Left kidney (tissue), 2 donors: ENCODE data around the gene AGAP1. TPM values are rescaled to one million over a fixed set of nuclear protein-coding genes. Genes with fewer than 3 reads are reported as not detected.
"Not testable (repeated sequence)": the region's sequence is repeated elsewhere in the genome, so short reads cannot be mapped to it uniquely, and the experiment has no call there.

Experiments
- DNase-seq: peaks from one replicate; pipeline ENCODE4 v3.0.0-alpha.2; 2013
- polyA plus RNA-seq: library from polyadenylated mRNA; unstranded; fragments of 120-200 nt; gene quantifications from one replicate; pipeline ENCODE4 v1.2.1, GENCODE V29; 2013; ENCODE audit not compliant: insufficient read length

Gene AGAP1
- polyA plus RNA-seq, 1 donor = 21.2 TPM

DNA sequence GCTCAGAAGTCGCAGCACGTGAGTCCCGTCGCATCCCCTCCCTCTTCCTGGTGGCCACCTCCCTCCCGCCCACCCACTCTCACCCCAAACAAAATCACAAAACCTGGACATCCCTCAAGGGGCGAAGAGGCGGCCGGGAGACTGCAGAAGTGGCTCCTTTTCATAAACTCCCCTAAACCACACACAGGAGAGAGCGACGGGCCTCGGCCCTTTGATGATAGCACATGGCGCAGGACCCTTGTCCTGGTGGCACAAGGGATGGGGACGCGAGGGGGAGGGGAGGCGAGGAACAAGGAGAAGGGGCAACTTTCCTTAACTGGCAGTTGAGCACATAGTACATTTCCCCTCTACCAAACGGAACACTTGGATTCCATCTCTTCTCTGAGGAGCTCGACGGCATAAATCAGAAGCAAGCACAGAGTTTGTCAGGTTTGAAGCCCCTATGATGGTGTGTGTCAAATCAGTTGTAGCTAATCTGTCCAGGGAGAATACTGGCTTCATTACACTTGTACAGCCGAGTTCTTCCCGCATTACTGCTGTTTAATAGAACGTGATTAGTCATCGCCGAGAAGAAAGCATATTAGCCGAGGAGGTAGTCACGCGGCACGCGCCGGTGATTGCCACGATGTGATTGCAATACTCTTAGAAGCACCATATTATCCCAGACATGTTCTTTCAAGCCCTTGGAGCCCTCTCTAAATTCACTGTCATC, 630.5 kb downstream of the AGAP1 start:
- DNase-seq = no peak

DNA sequence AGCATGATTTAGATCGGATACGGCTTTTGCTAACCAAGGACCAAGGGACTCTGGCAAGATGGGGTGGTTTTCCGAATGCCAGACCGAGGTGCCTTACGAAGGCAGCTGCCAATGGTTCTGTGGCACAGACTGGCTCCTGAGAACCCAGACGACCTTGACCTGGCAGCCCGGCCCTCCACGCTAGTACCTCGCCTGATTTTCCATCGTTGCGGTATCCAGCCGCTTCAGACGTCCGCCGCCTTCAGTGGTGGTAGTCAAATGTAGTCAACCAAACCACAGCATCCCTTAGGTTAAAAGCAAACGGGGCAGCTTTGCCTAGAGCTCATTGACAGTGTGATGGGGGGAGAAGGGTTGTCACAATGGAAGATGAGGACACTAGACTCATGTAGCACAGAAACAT, 631.7 kb downstream of the AGAP1 start:
- no peak for DNase-seq

DNA sequence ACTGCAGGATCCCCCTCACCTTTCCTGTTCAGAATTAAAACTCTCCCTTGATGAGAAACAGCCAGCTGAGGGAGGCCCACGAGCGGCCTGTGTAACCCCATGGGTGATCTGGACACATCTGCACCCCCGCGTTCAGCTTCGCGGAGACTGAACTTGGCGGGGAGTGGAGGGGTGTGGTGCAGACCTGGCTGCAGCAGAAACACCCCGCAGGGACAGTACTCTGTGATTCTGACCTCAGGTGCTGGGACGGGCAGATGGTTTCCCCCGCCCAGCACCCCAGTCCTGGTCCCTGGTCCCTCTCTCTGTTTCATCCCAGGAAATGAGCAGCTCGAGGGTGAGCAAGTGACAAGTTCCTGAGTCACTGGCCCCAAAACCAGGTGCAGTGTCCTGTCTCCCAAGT, 633.2 kb downstream of the AGAP1 start:
- no peak for DNase-seq

DNA sequence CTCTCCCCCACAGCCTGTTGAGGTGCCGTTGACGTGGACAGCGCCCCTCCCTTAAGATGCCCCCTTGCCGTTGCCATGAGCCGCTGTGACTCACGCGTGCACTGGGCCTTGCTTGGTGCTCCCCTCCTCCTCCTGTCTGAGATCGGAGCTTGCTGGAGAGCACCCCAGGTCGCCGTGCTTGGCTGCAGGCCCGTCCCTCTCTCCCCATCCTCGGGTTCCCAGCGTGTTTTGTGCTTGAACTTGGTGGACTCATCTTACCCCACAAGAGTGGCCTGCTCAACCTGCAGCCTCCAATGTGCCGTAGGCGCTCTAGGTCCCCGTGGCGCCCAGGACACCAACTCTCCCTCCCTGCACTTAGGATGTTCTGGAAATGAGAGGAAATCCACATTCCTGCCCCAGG, 634.5 kb downstream of the AGAP1 start:
- DNase-seq = no peak

DNA sequence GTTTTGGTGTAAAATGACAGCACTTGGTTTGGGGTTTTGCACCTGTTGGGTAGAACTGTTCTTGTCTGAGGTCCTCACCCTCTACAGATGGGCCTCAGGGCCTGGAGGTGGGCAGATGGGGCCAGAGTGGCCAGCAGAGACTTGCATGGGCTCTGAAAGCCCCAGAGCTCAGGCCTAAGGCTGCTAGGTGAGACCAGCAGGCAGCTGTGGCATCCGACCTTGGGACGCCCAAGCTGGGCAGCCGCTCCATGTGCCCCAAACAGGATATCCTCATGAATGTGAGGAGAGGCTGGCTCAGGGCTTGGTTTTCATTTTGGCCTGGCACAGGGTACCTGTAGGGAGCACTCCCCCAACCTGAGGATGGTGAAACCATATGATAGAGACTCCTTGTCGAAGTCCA, 636.1 kb downstream of the AGAP1 start:
- DNase-seq = no peak

DNA sequence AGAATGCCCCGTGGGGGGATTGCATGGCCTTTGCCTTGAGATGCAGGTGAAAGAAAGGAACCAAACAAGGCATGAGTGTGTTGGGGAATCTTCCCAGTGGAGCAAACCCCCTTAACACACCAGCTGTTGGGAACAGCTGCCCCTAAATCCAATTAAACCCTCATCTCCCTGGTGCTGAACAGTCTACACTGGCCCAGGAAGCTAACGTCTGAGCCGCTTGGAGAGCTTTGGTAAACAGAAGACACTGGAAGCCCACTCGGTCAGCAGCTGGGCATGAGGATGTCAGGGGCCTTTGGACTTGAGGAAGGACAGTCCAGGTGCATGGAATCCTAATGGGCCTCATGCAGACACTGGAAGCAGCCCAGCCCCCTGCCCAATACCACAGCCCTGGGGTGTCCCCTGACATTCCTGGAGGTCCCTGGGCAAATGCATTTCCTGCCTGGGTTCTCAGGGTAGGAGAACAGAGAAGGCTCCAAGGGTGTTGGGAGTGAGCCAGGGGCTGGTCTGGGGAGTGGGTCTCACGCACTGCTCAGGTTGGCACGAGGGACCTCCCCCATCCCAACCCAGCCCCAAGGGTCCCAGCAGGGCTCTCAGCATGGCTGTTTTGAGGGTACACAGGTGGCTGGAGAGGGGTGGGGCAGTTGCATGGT, 636.6 kb downstream of the AGAP1 start:
- DNase-seq = no peak

DNA sequence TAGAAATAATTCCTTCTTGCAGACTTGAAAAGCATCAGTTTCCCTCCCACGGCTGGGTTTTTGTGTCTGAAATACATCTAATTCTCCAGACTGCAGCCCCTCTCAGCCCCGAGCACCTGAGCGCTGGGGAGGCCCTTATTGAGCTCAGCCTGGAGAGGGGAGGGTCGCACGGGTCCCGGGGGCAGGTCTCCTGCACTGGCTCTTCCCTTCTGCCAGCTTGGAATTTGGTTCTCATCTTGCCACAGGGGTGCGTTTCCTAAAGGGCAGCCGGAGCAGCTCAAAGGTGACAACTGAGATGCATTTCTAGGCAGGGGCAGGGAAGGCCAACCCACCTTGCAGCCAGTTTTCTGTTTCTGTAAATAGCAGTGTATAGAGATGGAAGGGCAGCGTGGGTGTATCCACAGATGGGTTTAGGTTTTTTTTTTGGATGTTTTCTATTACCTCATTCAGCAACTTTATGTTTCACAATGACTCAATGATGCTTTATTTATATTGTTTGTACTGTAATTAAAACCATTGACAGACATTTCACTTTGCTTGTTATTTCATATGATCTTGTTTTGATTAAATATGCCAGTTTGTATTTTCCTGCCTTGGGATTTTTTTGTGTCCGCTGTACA, 637.3 kb downstream of the AGAP1 start:
- DNase-seq = no peak

DNA sequence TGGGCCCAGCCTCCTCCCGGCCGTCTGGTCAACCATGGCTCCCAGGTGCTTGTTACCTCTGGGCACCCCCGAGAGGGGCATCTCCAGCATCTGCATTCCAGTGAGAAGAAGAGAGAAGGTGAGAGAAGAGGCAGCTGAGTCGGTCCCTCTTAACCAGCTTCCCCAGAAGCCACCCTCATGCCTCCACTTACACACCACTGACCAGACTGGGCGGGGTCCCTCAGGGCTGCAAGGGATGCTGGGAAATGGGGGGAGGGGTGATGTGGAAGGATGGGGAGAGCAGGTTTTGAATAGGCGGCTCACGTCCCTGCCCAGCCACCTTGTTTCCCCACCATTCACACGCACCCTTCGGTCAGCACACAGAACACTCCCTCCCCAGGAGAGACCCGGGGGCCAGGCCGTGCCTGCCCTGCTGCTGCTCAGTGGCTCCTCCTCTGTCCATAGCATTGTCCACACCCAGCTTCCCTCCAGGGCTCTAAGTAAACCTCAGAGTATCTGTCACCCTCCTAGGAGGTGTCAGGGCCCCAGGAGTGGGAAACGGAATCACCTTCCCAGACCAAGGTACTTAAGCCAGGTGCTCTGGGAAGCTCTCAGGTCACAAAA, 639.7 kb downstream of the AGAP1 start:
- no peak for DNase-seq

DNA sequence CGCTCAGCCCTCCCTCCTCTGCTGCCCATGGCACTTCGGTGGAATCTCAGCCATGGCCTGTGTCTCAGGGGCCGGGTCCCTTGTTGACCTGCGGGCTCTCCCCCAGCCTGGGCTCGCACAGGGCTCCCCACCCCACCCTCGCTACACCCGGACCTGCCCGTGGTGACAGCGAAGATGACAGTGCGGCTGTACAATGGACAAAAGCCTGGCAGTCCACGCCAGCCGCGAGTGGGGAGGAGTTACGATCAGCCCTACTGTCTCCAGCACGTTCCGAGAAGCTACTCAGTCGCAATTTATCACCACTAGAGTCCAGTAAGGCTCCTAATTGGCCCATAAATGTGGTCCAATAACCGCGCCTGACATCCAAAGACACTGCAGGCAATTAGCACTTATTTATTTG, 642.7 kb downstream of the AGAP1 start:
- no peak for DNase-seq

DNA sequence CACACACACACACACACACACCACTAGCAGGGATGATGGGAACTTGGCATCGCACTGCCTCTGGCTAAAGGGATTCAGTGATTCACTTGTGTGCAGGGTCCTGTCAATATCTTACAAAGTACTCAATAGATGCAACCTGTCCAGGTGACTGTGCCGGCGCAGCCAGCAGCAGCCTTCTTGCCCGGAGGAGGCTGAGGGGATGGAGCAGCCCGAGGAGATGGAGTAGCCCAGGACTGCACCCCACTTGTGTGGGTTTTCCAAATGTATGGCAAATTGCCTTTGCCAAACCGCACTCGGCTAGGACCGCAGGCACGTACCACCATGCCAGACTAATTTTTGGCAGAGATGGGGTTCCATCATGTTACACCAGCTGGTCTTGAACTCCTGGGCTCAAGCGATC, 643.2 kb downstream of the AGAP1 start:
- DNase-seq = no peak

DNA sequence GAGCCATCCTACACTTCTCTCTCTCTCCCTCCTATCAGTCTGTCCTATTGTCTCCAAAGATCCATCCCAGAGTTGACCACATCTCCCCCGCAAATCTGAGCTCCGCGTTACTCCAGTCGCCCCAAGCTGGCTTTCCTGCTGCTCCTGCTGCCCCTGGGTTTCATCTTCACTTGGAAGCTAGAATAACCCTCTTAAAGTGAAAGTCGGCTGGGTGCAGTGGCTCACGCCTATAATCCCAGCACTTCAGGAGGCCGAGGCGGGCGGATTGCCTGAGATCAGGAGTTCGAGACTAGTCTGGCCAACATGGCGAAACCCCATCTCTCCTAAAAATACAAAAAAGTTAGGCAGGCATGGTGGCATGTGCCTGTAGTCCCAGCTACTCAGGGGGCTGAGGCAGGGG, 647.8 kb downstream of the AGAP1 start:
- not testable (repeated sequence) for DNase-seq

DNA sequence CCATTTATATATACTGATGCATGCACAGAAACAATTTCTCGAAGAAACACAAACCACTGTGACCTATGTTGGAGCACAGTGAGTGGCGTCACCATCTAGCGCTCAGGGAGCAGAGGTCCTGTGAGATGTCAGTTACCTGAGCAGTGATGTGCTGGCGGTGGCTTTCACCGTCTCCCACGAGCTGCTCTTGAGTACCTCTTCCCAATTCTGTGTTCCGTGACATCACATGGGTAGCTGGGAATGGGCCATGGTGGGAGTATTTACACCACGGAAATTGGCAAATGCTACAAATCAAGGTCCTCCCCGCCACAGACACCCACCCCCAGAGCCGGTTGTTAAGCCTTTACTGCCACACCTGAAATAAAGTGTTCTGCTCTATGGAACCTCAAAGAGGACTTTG, 650.0 kb downstream of the AGAP1 start:
- no peak for DNase-seq

DNA sequence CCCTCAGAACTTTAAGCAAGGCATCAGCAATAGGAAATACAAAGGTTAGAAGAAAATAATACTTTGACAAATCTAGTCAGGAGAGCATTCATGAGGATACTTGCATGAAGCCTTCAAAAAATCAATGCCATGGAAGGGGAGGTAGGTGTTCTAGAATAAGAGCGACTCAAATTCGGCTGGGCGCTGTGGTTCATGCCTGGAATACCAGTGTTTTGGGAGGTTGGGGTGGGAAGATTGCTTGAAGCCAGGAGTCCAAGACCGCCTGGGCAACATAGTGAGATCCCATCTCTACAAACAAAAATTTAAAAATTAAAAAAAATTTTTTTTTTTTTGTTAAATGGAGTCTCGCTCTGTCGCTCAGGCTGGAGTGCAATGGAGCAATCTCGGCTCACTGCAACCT, 652.6 kb downstream of the AGAP1 start:
- no peak for DNase-seq

DNA sequence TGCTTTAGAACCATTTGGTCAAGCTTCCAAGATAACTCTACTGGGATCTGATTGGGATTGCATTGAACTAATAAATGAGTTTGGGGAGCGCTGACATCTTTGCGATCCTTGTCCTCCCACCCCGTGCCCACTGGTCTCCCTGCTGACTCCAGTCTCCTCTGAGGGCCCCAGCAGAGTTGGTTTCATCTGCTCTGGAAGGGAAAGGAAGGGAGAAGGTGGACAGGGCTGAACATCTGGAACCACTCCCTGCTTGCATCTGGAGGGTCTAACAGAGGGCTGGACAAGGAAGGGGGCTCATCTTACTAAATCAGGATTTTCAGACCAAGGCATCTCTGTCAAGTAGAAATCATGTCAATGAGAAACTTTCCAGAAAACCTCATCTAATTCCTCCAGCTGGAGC, 661.6 kb downstream of the AGAP1 start:
- DNase-seq = no peak

DNA sequence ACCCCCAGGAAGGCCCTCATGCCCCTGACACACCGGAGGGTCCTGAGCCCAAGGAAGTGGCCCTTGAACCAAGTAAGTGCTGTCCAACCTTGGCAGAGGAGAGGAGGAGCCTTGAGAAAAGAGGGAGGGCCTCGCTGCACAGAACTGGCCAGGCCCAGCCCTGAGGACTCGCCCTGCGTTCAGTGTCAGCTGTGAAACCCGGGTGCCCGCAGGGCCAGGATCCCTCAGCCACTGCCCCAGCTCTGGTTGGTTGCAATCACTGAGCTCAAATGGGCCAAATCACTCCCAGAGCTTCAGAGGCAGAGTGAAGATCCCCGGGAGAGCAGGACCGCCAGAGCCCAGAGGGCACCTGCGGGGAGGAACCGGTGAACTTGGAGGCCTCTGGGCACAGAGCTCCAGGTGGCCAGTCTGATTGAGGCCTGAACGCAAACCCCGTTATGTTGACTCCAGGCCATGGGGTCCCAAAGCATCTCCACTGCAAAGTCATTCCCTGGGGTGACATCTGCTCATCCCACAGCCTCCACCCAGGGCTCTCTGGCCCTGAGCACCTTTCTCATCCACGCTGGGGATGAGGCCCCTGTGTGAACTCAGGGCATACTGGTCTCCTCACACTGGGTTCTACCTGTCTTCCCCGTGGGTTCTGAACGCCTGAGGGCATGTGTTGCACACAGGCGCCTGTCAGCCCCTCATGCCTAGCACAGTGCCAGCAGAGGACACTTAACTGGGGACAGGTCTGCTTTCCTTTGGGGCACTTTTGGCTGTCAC, 662.4 kb downstream of the AGAP1 start:
- DNase-seq = no peak

DNA sequence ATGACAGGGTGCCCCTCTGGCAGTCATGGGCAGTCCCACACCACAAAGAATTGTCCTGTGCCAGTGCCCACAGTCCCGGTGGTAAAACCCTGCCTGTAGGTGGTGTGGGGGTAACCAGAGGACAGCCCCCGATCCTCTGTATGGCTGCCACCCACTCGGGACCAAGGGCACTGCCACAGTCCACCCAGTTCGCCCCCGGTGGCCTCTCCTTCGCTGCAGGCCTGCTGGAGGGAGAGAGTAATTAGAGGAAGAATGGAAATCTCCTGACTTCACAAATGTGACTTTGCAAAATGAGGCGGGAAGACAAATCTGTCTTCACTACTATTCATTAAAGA, 663.0 kb downstream of the AGAP1 start:
- no peak for DNase-seq

DNA sequence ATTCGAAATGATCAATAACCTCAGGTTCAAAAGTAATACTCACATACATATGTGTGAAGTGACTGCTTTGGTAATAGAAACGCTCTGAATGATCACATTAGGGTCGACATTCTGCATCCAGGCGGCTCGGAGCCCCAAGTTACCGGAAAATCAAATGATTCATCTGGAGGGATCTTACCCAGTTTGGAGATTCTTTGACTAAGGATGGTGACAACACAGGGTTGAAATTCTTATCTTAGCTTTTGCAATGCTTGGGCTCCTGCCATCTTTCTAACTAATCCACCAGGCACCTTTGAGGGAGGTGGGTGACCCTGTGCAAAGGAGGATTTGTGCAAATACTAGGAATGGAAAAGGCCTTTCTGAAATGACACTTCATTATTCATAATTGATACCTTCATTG, 663.5 kb downstream of the AGAP1 start:
- DNase-seq = no peak

DNA sequence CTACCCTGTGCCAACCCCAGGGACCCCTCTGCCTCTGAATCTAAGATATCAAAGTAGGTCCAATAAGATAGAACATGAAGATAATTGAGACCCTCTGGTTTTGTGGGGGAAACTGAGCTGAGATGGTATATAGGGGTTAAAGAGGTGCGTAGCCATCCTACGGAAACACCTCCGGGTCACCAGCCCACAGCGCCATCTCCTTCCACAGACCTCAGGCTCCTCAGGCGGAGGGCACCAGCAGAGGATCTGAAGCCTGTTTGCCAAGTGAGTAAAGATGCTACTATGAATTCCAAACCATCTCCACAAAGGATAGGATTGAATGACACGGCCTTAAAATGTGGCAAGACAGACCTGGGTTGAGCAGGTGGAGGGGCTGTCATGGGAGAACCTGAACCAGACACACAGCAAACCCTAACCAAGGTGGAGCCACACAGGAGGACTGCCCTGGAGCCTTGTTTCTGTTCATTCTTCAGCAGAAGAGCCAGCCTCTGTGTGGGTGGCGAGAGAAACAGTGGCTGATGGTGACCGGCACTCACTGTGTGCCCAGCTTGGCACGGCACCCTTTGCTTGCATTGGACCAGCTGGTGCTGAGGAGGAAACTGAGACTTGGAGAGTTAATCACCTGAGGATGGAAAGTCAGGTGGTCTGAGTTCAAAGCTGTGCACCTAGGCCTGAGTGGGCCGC, 664.1 kb downstream of the AGAP1 start:
- DNase-seq = no peak

DNA sequence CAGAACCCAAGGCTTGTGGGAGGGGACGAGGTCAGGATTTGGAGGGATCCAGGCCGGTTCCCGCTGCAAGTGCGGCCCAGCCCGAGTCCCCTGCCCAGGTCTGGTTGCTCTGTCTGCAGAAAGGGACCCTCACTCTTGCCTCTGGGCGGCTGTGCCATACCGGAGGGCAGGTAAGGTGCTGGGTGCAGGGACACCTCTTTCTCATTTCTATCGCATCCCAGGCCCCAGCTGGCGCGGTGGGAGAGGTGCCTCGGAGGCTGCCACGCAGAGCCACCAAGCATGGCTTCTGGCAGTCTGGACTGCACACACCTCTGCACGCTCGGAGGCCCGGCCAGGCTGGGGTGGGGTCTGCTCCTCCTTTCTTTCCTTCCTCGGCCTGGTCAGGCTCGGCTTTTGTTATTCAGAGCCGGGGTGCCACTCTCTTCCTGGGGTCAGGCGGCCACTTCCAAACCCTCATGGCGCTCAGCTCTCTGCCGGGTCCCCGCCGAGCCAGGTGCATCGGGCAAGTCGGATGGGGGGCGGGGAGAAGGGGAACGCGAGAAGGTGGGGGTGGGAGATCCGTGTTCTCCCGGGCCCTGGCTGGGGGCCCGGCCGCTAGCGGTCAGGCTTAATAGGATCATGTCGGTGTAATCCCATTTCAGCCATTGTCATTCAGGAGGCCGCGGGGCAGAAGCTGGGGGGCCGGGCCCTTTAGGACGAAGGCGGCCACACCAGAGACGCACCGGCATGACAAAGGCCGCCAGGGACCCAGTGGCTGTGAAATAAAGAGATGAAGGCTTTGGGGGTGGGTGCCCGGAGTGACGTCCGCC, 665.3 kb downstream of the AGAP1 start:
- DNase-seq = no peak

DNA sequence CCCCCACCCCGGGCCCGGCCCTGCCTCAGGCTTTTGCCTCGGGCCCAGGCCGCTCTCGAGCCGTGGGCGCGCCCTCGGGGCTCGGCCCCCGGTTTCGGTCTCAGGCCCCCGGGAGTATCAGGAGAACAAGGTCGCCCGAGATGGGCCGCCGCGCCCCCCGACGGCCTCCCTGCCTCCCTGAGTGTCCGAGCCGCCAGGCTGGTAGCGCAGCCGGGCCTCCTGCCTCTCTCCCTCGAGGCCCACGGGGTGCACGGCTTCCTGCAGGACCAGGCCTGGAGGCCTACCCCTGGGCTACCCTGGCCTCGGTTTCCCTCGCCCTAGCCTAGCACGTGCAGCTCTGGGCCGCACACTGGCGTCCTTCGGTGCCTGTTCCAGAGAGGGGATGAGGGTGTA, 665.9 kb downstream of the AGAP1 start:
- DNase-seq = no peak

DNA sequence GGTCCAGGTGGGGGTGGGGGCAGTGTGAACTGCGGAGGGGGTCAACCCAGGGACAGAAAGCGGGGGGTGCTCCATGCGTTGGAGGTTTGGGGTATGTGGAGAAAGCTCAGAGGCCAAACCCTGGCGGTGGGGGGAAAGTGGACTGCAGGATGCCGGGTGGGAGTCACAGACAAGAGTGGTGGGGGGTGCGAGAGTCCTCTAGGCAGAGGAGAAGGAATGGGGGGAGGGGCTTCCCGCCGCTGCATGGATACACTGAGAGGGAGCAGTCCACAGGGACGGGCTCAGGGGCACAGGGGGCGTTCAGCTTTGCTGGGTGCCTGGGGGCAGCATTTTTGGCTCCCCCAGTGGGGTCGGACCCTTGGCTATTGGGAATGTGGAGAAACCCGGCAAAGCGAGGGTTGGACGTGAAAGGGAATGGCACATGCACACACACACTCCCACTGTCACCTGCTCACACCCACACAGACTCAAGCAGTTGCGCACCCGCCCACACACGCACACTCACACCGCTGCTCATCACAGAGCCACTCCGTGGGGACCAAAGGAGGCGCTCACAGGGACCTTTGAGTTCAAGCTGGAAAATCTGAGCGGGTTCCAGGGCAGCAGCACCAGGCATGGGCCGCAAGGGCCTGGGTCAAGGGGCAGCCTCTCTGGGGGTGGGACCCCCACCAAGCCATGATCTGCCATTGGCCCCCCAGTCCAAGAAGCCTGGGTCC, 666.7 kb downstream of the AGAP1 start:
- no peak for DNase-seq
